ENCODE measurements around the gene SH3BP1.

- TF ChIP-seq CTCF (IDR thresholded peaks at IDR 0.05) (no peak), POLR2AphosphoS5 (IDR thresholded peaks at IDR 0.05) (no peak)
Observed at GRCh38 chr22:37626556-37627075, 12.9 kb upstream of the SH3BP1 start.

Measured in upper lobe of left lung (tissue), 4 donors.